ENCODE data around the gene HOXD13.

DNA sequence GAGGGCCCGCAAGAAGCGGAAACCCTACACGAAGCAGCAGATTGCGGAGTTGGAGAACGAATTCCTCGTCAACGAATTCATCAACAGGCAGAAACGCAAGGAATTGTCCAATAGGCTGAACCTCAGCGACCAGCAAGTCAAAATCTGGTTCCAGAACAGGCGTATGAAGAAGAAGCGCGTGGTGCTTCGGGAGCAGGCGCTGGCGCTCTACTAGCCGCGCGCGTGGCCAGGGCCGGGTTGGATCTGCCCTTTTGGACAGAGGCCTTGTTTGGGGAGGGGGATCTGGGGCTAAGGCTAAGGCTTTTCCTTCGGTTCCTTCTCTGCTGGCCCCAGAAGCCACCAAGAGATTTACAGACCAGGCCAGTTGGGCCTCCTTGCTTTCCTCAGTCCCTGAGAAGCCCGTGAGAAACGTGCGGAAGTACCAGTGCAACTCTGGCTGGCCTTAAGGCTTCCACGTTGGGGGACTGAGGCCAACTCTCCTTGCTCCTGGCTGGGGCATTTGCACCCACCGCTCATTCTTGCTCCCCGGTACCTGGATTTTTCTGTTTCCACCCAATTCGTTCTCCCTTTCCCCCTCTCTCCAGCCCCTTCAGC, 8.1 kb downstream of the HOXD13 start:
- TF ChIP-seq POLR2AphosphoS5 (IDR thresholded peaks at IDR 0.05; ENCODE audit: low read depth, low read length) = no peak
- TF ChIP-seq TAF1 (IDR thresholded peaks at IDR 0.05; ENCODE audit: borderline replicate concordance, insufficient read depth, low read length) = no peak

Measured in PFSK-1 (cell line).